B cell (primary cell): ENCODE results near the gene FTL. TPM values are rescaled to one million over a fixed set of nuclear protein-coding genes. Genes with fewer than 3 reads are reported as not detected.

Experiments used
- ATAC-seq: fragments of 200-7000 bp; cut with Tn5 transposase; one replicate; pipeline ENCODE4 v1.10.0; 2021; ENCODE audit warnings: low read depth, mild to moderate bottlenecking, moderate number of reproducible peaks, moderate library complexity
- CTCF ChIA-PET: fragments of 350-600 bp; sonication (Branson Sonifier 250); formaldehyde crosslinking; loops from one replicate; lab custom pipeline; 2021; ENCODE audit warnings: antibody characterized with exemption, inconsistent platforms; lab: Charles Lee
- POLR2A ChIA-PET: fragments of 350-600 bp; sonication (Branson Sonifier 250); formaldehyde crosslinking; loops from one replicate; lab custom pipeline; 2021; ENCODE audit warnings: antibody characterized with exemption; lab: Charles Lee
- DNase-seq: peaks from one replicate; pipeline ENCODE4 v3.0.0; 2013
- H2AFZ ChIP-seq: 2 replicates; pipeline ENCODE4 v1.6.1; 2012; ENCODE audit warnings: mild to moderate bottlenecking, low read depth, low read length; ENCODE audit not compliant: insufficient read depth, poor library complexity, severe bottlenecking
- H3K27ac ChIP-seq, 2 donors: 1 replicate in 1 of 2; 2 replicates in 1 of 2; pipeline ENCODE4 v1.5.1; 2012 to 2013; ENCODE audit warnings: low read length in 2 of 2, mild to moderate bottlenecking in 2 of 2, moderate library complexity in 1 of 2
- H3K27me3 ChIP-seq, 4 experiments: fragments of 200-600 bp in 1 of 4; sonication (generic) in 1 of 4; replicated peaks in 1 of 4; 1 replicate in 2 of 4; 2 replicates in 2 of 4; pipeline versions ENCODE4 v1.6.1 to v1.7.0; 2013 to 2016; ENCODE audit warnings: low read length in 3 of 4, mild to moderate bottlenecking in 2 of 4, mixed read lengths in 1 of 4, moderate library complexity in 1 of 4; ENCODE audit not compliant: insufficient read depth in 4 of 4, control insufficient read depth in 3 of 4; ENCODE audit errors: control extremely low read depth in 1 of 4
- H3K36me3 ChIP-seq, 2 experiments: replicated peaks in 1 of 2; 1 replicate in 1 of 2; 2 replicates in 1 of 2; pipeline versions ENCODE4 v1.6.1 to v1.7.1; 2013; ENCODE audit warnings: low read length in 1 of 2; ENCODE audit not compliant: insufficient read depth in 2 of 2, control insufficient read depth in 1 of 2; ENCODE audit errors: control extremely low read depth in 1 of 2, extremely low read depth in 1 of 2
- H3K4me1 ChIP-seq, 2 donors: fragments of 200-600 bp in 1 of 2; sonication (generic) in 1 of 2; 1 replicate in 1 of 2; 2 replicates in 1 of 2; pipeline versions ENCODE4 v1.5.1 to v1.6.1; 2013 to 2017; ENCODE audit warnings: low read length in 2 of 2; ENCODE audit not compliant: control insufficient read depth in 2 of 2, insufficient read depth in 2 of 2
- H3K4me2 ChIP-seq: replicated peaks from 2 replicates; pipeline ENCODE3; 2012; ENCODE audit warnings: mild to moderate bottlenecking, low read depth, low read length; ENCODE audit not compliant: poor library complexity, severe bottlenecking
- H3K4me3 ChIP-seq, 5 experiments: fragments of 200-600 bp in 1 of 5; sonication (generic) in 1 of 5; 1 replicate in 3 of 5; 2 replicates in 2 of 5; pipeline versions ENCODE4 v1.5.1 to v1.7.0; 2011 to 2016; ENCODE audit warnings: low read length in 4 of 5, mild to moderate bottlenecking in 4 of 5, low read depth in 2 of 5, control low read depth in 1 of 5, moderate library complexity in 1 of 5; ENCODE audit not compliant: insufficient read depth in 1 of 5; ENCODE audit errors: control extremely low read depth in 1 of 5, extremely low read depth in 1 of 5
- H3K79me2 ChIP-seq: fragments of 200-600 bp; sonication (generic); one replicate; pipeline ENCODE4 v1.6.0; 2016; ENCODE audit warnings: low read length; ENCODE audit not compliant: control insufficient read depth, insufficient read depth
- H3K9ac ChIP-seq: fragments of 200-600 bp; sonication (generic); 2 replicates; pipeline ENCODE4 v1.6.1; 2017; ENCODE audit warnings: mild to moderate bottlenecking, low read length, moderate library complexity
- H3K9me3 ChIP-seq, 3 donors: one replicate each; pipeline versions ENCODE4 v1.6.1 to v1.7.1; 2013; ENCODE audit warnings: low read length in 2 of 3; ENCODE audit not compliant: control insufficient read depth in 2 of 3, insufficient read depth in 1 of 3; ENCODE audit errors: control extremely low read depth in 1 of 3
- H4K20me1 ChIP-seq: 2 replicates; pipeline ENCODE4 v1.6.0; 2012; ENCODE audit warnings: mild to moderate bottlenecking, low read length; ENCODE audit not compliant: insufficient read depth, control insufficient read depth, poor library complexity, severe bottlenecking
- H3K27ac Mint-ChIP-seq: one replicate; pipeline ENCODE4 v1.8.0; 2021; ENCODE audit warnings: mixed read lengths
- H3K27me3 Mint-ChIP-seq: one replicate; pipeline ENCODE4 v1.8.0; 2021; ENCODE audit warnings: mixed read lengths
- H3K4me1 Mint-ChIP-seq: one replicate; pipeline ENCODE4 v1.8.0; 2021; ENCODE audit warnings: mixed read lengths
- H3K4me3 Mint-ChIP-seq: one replicate; pipeline ENCODE4 v1.8.0; 2021; ENCODE audit warnings: mixed read lengths
- H3K9me3 Mint-ChIP-seq: one replicate; pipeline ENCODE4 v1.8.0; 2022; ENCODE audit warnings: mixed read lengths; ENCODE audit not compliant: insufficient read depth
- EZH2 ChIP-seq: IDR thresholded peaks from 2 replicates; pipeline ENCODE4 v1.6.1; 2012; ENCODE audit warnings: borderline replicate concordance, low read depth, mild to moderate bottlenecking, moderate library complexity, low read length; ENCODE audit not compliant: insufficient read depth, poor library complexity, severe bottlenecking
- WGBS: methylation state at CpG from one replicate; pipeline ENCODE4 v1.1.5; 2013; ENCODE audit warnings: missing lambda C conversion rate; ENCODE audit not compliant: insufficient coverage; 5-methylcytosine and 5-hydroxymethylcytosine counted together
- intact Hi-C: fragments of 100-400 bp; cut with micrococcal nuclease; formaldehyde crosslinking; loops from one replicate; pipeline ENCODE4 v1.10.0; 2022
- polyA plus RNA-seq: library from polyadenylated mRNA; depleted of rRNA; stranded (reverse); fragments of >200 nt; gene quantifications from 2 replicates; pipeline ENCODE4 v1.2.3, GENCODE V29; 2012
- total RNA-seq, 2 donors: library from RNA; stranded (reverse); fragments of 120-200 nt in 1 of 2; gene quantifications; 1 replicate in 1 of 2; 2 replicates in 1 of 2; pipeline versions ENCODE4 v1.2.3 to v1.2.4, GENCODE V29; 2013 to 2022
- TF ChIP-seq, protein P1 (sequence below): fragments of 200-600 bp; IDR thresholded peaks from one replicate; pipeline ENCODE4 v1.8.0; 2022; ENCODE audit warnings: antibody characterized with exemption, mild to moderate bottlenecking

The FTL gene
- total and polyA plus RNA-seq, 2 donors (not counting 1 experiment from before 2014, with no cell fraction given) = 832 to 937 TPM

DNA sequence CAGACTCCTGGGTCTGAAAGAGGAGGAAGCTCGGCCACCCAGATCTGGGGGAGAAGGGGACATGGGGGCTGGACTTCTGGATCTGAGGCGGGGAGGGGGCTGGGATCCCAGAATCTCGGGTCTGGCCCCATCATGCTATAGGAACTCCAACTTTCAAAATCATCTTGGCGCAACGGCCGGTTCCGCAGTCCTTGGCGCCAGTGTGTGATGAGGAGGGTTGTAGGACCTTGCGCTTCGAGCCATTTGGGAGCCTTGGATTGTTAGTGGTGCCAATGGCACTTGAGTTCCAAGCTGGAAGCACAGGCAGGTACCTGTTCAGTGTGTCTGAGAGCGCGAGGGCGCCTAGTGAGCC is 28.9 kb downstream of the FTL start:
- Histone ChIP-seq H3K4me1 (peaks cover 15 to 27% of the 10 kb centered on the region in 2 donors), H2AFZ (peak overlapping the region; percentile 94), H3K9ac (peak overlapping the region; percentile 94), H3K27ac (peak overlapping the region; percentile 77 to 89), H3K27me3 (no peaks in the 10 kb centered on the region), H3K36me3 (peaks cover 0 to 4% of the 10 kb centered on the region in 2 experiments), H3K4me3 (peak overlapping the region; percentile 26 to 94 (median 77)), H3K4me2 (peak overlapping the region; percentile 99), H3K79me2 (peaks cover 72% of the 10 kb centered on the region), H4K20me1 (peaks cover 19% of the 10 kb centered on the region), H3K9me3 (no peaks in the 10 kb centered on the region)
- ATAC-seq (no peak), DNase-seq (no peak)
- peak overlapping the region; percentile 92 for H3K27ac Mint-ChIP-seq
- 5% methylated on average over 10 of the region's 13 CpGs for WGBS
- POLR2A ChIA-PET = interaction anchor here (0.7 to 1.4 kb wide), 9 partner anchors 11 to 375 kb away, joined by 3 to 17 read pairs (median 7); partner anchors contain the start of genes FTL, RPL18 and SPHK2
- CTCF ChIA-PET = interaction anchor here (0.6 to 3.4 kb wide), 20 partner anchors 9 to 214 kb away, joined by 3 to 17 read pairs (median 4); partner anchors contain the start of genes FTL, HSD17B14 and LIN7B
- H3K27me3 Mint-ChIP-seq = no peaks in the 10 kb centered on the region
- H3K4me3 Mint-ChIP-seq = peak overlapping the region; percentile 94
- intact Hi-C loops = loop anchor here (10.0 kb wide), 1 partner anchor 121 kb away; the partner anchor contains the start of genes C19orf73, LIN7B and PPFIA3
- H3K9me3 Mint-ChIP-seq = no peaks in the 10 kb centered on the region
- peaks cover 34% of the 10 kb centered on the region for H3K4me1 Mint-ChIP-seq
- no peak for TF ChIP-seq EZH2
- TF ChIP-seq, protein P1, sequence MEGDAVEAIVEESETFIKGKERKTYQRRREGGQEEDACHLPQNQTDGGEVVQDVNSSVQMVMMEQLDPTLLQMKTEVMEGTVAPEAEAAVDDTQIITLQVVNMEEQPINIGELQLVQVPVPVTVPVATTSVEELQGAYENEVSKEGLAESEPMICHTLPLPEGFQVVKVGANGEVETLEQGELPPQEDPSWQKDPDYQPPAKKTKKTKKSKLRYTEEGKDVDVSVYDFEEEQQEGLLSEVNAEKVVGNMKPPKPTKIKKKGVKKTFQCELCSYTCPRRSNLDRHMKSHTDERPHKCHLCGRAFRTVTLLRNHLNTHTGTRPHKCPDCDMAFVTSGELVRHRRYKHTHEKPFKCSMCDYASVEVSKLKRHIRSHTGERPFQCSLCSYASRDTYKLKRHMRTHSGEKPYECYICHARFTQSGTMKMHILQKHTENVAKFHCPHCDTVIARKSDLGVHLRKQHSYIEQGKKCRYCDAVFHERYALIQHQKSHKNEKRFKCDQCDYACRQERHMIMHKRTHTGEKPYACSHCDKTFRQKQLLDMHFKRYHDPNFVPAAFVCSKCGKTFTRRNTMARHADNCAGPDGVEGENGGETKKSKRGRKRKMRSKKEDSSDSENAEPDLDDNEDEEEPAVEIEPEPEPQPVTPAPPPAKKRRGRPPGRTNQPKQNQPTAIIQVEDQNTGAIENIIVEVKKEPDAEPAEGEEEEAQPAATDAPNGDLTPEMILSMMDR = no peak

GRCh38 chr19:48997972-48998371 is 32.9 kb downstream of the FTL start:
- WGBS = 91% methylated on average over 5 of the region's 5 CpGs
- no peaks in the 10 kb centered on the region for H3K9me3 ChIP-seq
- H3K4me3 Mint-ChIP-seq = no peak overlapping the region

More at GRCh38 chr19:48997972-48998371, 32.9 kb downstream of the FTL start:
- no peak overlapping the region for H3K4me2 ChIP-seq
- intact Hi-C loops = loop anchor here (10.0 kb wide), 1 partner anchor 117 kb away; the partner anchor contains the start of genes C19orf73, LIN7B and PPFIA3
- H3K27ac Mint-ChIP-seq = no peak overlapping the region
- H3K27me3 Mint-ChIP-seq = no peaks in the 10 kb centered on the region
- peaks cover 6 to 18% of the 10 kb centered on the region in 2 donors for H3K4me1 ChIP-seq
- no peak overlapping the region for H3K4me3 ChIP-seq
- peaks cover 23% of the 10 kb centered on the region for H3K4me1 Mint-ChIP-seq
- peaks cover 20% of the 10 kb centered on the region for H4K20me1 ChIP-seq
- no peaks in the 10 kb centered on the region for H3K9me3 Mint-ChIP-seq
- H3K79me2 ChIP-seq = peaks cover 52% of the 10 kb centered on the region
- peaks cover 0 to 3% of the 10 kb centered on the region in 2 experiments for H3K36me3 ChIP-seq
- TF ChIP-seq, protein P1 = peak; percentile 18
- no peak for TF ChIP-seq EZH2
- H3K9ac ChIP-seq = no peak overlapping the region
- H3K27me3 ChIP-seq = no peaks in the 10 kb centered on the region
- DNase-seq = no peak
- ChIA-PET POLR2A (interaction anchor here (0.7 kb wide), 1 partner anchor 22 kb away, joined by 4 read pairs; no protein-coding TSS in a partner anchor), CTCF (interaction anchor here (0.6 to 2.2 kb wide), 10 partner anchors 10 to 534 kb away, joined by 3 to 10 read pairs (median 5); no protein-coding TSS in a partner anchor)
- no peak for ATAC-seq
- no peak overlapping the region for H2AFZ ChIP-seq
- H3K27ac ChIP-seq = no peak overlapping the region
